Stimulated activated memory B cell treated with anti-CD40 and anti-IgM and Interleukin-4, amounts not matched to agents 10 μg/mL and 1 μg/mL and 100 μg/mL, for 72 hours (primary cell): ENCODE data around the gene ECE1.

Experiments used
- ATAC-seq: fragments of 150-1000 bp; cut with Tn5 transposase; 2 replicates; pipeline ENCODE4 v1.10.0; 2021
- H3K27ac Mint-ChIP-seq: one replicate; pipeline ENCODE4 v1.8.0; 2022; ENCODE audit warnings: mild to moderate bottlenecking, mixed read lengths
- H3K27me3 Mint-ChIP-seq: one replicate; pipeline ENCODE4 v1.8.0; 2022; ENCODE audit warnings: mixed read lengths
- H3K36me3 Mint-ChIP-seq: one replicate; pipeline ENCODE4 v1.8.0; 2022; ENCODE audit warnings: mixed read lengths
- H3K4me1 Mint-ChIP-seq: one replicate; pipeline ENCODE4 v1.8.0; 2022; ENCODE audit warnings: mixed read lengths
- H3K4me3 Mint-ChIP-seq: one replicate; pipeline ENCODE4 v1.8.0; 2022; ENCODE audit warnings: mild to moderate bottlenecking, moderate library complexity, mixed read lengths
- H3K9me3 Mint-ChIP-seq: one replicate; pipeline ENCODE4 v1.8.0; 2022; ENCODE audit warnings: mixed read lengths

ECE1 gene

DNA sequence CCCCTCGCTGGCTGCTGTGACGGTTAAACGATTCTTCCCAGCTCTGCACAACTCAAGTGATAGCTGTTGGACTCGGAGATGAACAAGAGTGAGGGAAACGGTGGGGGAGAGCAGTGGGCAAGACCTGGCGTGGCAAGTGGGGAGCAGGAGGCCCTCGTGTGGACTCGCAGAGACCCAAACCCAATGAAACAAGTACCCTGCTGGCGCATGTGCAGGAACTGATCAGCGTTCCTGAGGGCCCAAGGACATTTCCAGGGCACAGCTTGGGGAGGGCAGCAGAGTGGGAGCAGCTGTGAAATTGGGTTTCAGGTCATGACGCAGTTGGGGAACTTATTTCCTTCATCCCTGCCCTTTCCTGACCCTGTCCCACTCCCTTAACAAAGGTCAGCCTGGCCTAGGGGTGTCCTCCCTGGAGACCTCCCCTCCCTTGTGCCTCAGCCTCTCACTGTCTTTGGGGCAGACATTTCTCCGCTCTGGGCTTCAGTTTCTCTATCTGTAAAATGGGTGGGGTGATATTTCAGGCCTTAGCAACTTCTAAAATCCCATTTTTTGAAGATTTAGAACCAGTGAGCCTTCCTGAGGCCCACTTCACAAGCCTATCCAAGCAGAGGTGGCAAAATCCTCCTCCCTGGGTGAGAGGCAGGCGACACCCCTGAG is 27.9 kb upstream of the ECE1 start:
- no peaks in the 10 kb centered on the region for H3K27me3 Mint-ChIP-seq
- peak overlapping the region; percentile 40 for H3K27ac Mint-ChIP-seq

DNA sequence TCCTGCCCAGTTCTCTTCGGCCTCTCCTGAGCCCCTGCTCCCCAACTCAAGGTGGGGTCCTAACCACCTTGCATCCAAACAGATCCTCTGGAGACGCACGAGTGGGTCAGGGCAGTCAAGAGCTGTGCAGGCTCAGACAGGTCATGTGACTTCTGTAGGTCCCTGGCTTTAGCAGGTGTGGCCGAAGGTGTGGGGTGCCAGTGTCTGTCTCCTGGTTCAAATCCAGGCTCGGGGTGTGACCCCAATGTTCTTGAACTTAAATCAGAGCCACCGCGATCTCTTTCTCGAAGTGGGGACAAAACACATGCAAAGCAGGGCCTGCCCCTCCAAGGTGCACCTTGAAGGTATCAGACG is 27.4 kb upstream of the ECE1 start:
- Mint-ChIP-seq H3K4me3 (no peak overlapping the region), H3K27me3 (no peaks in the 10 kb centered on the region), H3K36me3 (peaks cover 43% of the 10 kb centered on the region), H3K27ac (no peak overlapping the region), H3K9me3 (no peaks in the 10 kb centered on the region), H3K4me1 (peaks cover 65% of the 10 kb centered on the region)
- no peak for ATAC-seq

More for the DNA sequence above, 27.9 kb upstream of the ECE1 start:
- peaks cover 65% of the 10 kb centered on the region for H3K4me1 Mint-ChIP-seq
- no peak overlapping the region for H3K4me3 Mint-ChIP-seq
- no peaks in the 10 kb centered on the region for H3K9me3 Mint-ChIP-seq
- peaks cover 43% of the 10 kb centered on the region for H3K36me3 Mint-ChIP-seq
- no peak for ATAC-seq

GRCh38 chr1:21317035-21317689 is 26.9 kb upstream of the ECE1 start:
- no peaks in the 10 kb centered on the region for H3K9me3 Mint-ChIP-seq
- no peak overlapping the region for H3K27ac Mint-ChIP-seq
- H3K36me3 Mint-ChIP-seq, result peaks cover 43% of the 10 kb centered on the region
- no peaks in the 10 kb centered on the region for H3K27me3 Mint-ChIP-seq
- H3K4me1 Mint-ChIP-seq, result peaks cover 60% of the 10 kb centered on the region
- ATAC-seq, result no peak
- H3K4me3 Mint-ChIP-seq, result no peak overlapping the region

DNA sequence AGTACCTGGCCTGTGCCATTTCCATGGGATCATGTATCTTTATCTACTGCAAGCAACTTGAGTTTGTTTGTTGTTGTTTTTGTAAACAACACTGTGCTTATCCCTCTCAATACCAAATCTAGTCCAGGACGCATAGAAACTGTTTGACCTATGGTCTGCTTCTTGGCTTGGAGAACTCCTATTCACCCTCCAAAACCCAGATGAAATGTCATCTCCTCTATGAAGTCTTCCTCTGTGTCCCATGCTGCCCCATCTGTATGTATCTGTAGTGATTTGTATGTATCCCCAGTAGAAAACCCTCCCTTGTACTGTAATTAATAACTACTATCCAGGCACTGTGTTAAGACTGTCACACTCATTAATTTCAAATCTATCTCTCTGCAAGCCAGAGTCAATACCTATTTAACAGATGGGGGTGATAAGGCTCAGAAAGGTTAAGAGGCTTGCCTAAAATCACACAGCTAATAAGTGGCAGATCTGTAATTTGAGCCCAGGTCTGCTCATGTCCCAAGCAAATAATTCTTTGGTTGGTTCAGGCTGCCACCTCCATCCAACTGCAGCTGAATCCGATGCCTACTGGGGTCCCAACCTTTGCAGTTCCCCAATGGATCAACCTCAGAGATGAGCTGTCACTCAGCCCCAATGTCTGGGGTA is 24.6 kb upstream of the ECE1 start:
- Mint-ChIP-seq H3K4me1 (peaks cover 52% of the 10 kb centered on the region), H3K9me3 (no peaks in the 10 kb centered on the region), H3K27me3 (no peaks in the 10 kb centered on the region), H3K36me3 (peaks cover 45% of the 10 kb centered on the region), H3K4me3 (no peak overlapping the region), H3K27ac (peak overlapping the region; percentile 25)
- no peak for ATAC-seq

- Mint-ChIP-seq H3K9me3 (no peaks in the 10 kb centered on the region), H3K4me3 (no peak overlapping the region), H3K4me1 (peaks cover 53% of the 10 kb centered on the region), H3K27me3 (no peaks in the 10 kb centered on the region), H3K36me3 (peaks cover 41% of the 10 kb centered on the region), H3K27ac (peak overlapping the region; percentile 25)
- no peak for ATAC-seq
Observed at GRCh38 chr1:21313886-21314721, 23.8 kb upstream of the ECE1 start.

- Mint-ChIP-seq H3K9me3 (no peaks in the 10 kb centered on the region), H3K4me1 (peaks cover 60% of the 10 kb centered on the region), H3K27me3 (no peaks in the 10 kb centered on the region), H3K4me3 (no peak overlapping the region), H3K27ac (peak overlapping the region; percentile 23), H3K36me3 (peaks cover 41% of the 10 kb centered on the region)
- ATAC-seq, result no peak
Observed at GRCh38 chr1:21313203-21313885, 23.1 kb upstream of the ECE1 start.

DNA sequence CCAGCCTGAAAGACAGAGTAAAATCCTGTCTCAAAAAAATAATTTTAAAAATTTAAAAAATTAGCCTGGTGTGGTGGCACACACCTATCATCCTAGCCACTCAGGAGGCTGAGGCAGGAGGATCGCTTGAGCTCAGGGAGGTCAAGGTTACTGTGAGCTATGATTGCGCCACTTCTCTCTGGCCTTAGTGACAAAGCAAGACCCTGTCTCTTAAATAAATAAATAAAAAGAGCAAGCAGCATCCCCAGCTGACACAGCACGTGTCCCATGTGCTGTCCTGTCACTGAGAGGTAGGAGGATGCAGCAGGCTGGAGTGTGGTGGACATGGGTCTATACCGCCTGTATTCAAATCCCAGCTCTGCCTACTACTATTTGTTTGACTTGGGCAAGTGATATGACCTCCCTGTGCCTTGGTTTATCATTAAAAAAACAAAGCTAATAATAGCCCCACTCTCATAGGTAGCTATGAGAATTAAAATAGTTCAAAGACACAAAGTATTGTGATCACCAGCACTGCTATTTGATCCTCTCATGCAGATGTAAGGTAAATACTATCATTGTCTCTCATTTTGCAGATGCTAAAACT is 22.2 kb upstream of the ECE1 start:
- Mint-ChIP-seq H3K36me3 (peaks cover 36% of the 10 kb centered on the region), H3K4me3 (no peak overlapping the region), H3K27ac (peak overlapping the region; percentile 23), H3K27me3 (no peaks in the 10 kb centered on the region), H3K9me3 (no peaks in the 10 kb centered on the region), H3K4me1 (peaks cover 61% of the 10 kb centered on the region)
- no peak for ATAC-seq

DNA sequence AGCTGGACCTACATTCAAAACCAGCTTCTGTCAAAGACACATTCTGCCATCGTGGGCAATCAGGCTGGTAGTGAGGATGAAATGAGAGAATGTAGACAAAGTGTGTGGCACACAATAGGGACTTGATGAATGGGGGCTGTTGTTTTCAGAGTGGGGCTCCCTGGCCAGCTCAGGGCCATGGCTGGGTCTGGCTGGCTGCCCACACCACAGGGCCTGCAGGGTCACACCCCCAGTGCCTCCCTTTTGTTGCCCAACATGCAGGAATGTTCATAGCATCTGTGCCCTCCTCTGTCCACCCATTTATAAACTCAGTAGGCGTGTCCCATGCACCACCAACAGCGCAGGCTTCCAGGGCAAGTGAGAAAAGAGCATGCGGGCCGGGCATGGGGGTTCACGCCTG is 20.8 kb upstream of the ECE1 start:
- Mint-ChIP-seq H3K27me3 (no peaks in the 10 kb centered on the region), H3K4me3 (no peak overlapping the region), H3K4me1 (peaks cover 74% of the 10 kb centered on the region), H3K27ac (no peak overlapping the region), H3K9me3 (no peaks in the 10 kb centered on the region), H3K36me3 (peaks cover 21% of the 10 kb centered on the region)
- ATAC-seq, result no peak

DNA sequence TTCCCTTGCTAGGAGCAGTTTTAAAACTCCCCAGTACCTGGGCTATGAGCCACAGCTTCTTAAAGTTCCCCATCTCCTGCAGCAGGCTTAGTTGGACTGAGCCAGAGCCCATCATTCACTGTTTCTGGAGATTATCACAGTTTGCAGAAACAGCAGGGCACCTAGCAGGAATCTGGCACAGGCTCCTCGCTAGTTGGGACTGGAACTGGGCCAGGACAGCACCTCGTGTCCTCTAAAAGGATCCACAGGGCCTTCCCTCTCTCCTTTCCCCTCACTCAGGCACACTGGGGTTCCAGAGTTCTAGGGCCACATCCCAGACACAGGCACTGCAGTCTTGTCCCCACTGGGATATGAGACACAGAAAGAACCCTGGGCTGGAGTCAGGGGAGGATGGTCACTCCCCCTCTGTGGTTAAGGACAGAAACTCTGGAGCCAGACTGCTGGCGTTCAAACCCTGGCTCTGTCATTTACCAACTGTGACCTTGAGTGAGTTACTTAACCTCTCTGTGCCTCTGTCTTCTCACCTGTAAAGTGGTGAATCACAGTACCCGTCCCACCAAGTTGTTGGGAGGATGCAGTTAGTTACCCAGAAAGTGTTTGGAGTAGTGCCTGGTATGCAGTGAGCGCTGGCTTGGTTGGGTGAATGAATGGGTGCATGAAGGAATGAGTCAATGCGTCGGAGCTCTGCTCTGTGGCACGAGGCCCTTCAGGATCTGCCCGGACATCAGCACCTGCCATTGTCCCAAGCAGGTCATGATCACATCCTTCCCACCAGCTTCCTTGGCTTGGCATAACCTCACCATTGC is 18.8 kb upstream of the ECE1 start:
- Mint-ChIP-seq H3K36me3 (peaks cover 22% of the 10 kb centered on the region), H3K4me3 (no peak overlapping the region), H3K27me3 (no peaks in the 10 kb centered on the region), H3K27ac (no peak overlapping the region), H3K4me1 (peaks cover 84% of the 10 kb centered on the region), H3K9me3 (no peaks in the 10 kb centered on the region)
- no peak for ATAC-seq

- ATAC-seq, result no peak
- Mint-ChIP-seq H3K9me3 (no peaks in the 10 kb centered on the region), H3K36me3 (peaks cover 22% of the 10 kb centered on the region), H3K27me3 (no peaks in the 10 kb centered on the region), H3K27ac (peak overlapping the region; percentile 80), H3K4me3 (no peak overlapping the region), H3K4me1 (peaks cover 83% of the 10 kb centered on the region)
Observed at GRCh38 chr1:21308330-21308729, 18.1 kb upstream of the ECE1 start.

GRCh38 chr1:21307663-21308305 is 17.5 kb upstream of the ECE1 start:
- no peak overlapping the region for H3K4me3 Mint-ChIP-seq
- no peaks in the 10 kb centered on the region for H3K9me3 Mint-ChIP-seq
- no peaks in the 10 kb centered on the region for H3K27me3 Mint-ChIP-seq
- ATAC-seq, result peak; percentile 73
- H3K4me1 Mint-ChIP-seq, result peaks cover 83% of the 10 kb centered on the region
- H3K27ac Mint-ChIP-seq, result peak overlapping the region; percentile 80
- peaks cover 22% of the 10 kb centered on the region for H3K36me3 Mint-ChIP-seq

- no peaks in the 10 kb centered on the region for H3K27me3 Mint-ChIP-seq
- H3K27ac Mint-ChIP-seq, result peak overlapping the region; percentile 80
- peaks cover 22% of the 10 kb centered on the region for H3K36me3 Mint-ChIP-seq
- peaks cover 87% of the 10 kb centered on the region for H3K4me1 Mint-ChIP-seq
- H3K4me3 Mint-ChIP-seq, result no peak overlapping the region
- no peak for ATAC-seq
- no peaks in the 10 kb centered on the region for H3K9me3 Mint-ChIP-seq
Observed at GRCh38 chr1:21307210-21307609, 16.9 kb upstream of the ECE1 start.

- Mint-ChIP-seq H3K27me3 (no peaks in the 10 kb centered on the region), H3K9me3 (no peaks in the 10 kb centered on the region), H3K36me3 (peaks cover 18% of the 10 kb centered on the region), H3K27ac (peak overlapping the region; percentile 70), H3K4me3 (no peak overlapping the region), H3K4me1 (peaks cover 93% of the 10 kb centered on the region)
- ATAC-seq, result no peak
Observed at GRCh38 chr1:21305900-21306189, 15.6 kb upstream of the ECE1 start.
